ENCODE data around the gene UQCR11.
A peak's percentile ranks its signal among the peaks of the same experiment; 100 is the strongest.

UQCR11 gene

DNA sequence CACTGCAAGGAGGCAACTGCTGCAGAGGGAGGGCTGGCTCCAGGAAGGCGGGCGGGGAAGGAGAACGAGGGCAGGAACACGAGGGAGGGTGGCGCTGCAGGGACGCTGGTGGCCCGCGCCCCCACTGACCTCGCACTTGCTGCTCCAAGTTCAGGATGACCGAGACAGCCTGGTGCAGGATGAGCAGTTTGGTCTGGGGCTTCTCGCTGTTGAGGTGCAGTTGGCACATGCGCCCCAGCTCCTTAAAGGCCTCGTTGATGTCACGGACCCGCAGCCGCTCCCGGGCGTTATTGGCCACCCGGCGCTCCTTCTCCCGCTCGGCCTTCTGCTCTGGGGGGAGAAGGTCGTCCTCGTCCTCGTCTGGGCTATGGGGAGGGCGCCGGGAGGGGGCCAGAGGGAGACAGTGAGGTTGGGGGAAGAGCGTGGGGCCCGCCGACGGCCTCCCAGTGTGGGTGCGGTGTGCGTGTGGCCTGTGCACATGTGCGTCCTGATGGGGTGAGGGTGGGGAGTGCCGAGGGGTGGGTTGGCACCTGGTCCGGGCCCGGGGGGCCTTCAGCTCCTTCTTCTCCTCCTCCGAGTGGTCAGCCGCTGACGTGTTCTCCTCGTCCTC lies 10.0 kb upstream of the UQCR11 start:
- no peak for DNase-seq (ENCODE audit: low read depth)

DNA sequence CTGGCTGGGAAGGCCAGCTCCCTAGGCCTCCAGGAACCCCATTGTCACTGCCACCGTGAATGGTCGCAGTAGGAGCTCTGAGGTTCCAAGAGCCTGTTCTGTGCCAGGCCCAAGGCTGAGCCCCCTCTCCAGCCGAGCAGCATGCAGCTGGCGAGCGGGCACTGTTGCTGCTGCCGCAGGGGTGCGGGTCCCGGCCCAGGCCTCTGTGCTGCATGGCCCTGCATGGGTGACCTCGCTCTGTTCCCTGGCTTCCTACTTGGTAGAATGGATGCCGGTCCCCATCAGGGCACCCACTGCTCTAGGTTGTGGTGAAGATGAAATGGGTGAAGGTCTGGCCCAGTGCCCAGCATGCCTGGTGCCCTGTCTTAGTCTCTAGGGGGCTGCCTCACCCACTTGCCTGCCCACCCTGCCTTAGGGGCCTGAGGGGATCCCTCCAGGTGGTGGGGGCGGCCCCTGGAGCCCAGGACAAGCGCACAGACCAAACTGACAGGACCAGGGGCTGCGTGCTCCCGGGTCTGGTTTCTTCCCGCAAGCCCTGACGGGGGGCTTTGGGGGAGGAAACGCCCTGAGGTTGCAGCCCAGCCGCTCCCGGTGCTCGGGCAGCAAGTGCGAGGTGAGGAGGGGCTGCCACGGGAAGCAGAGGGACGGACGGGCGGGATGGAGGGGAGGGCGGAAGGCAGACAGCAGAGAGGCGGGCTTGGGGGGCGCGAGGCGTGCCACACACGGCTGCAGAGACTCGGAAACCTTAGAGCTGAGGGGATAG lies 8.7 kb upstream of the UQCR11 start:
- DNase-seq (ENCODE audit: low read depth), result no peak

DNA sequence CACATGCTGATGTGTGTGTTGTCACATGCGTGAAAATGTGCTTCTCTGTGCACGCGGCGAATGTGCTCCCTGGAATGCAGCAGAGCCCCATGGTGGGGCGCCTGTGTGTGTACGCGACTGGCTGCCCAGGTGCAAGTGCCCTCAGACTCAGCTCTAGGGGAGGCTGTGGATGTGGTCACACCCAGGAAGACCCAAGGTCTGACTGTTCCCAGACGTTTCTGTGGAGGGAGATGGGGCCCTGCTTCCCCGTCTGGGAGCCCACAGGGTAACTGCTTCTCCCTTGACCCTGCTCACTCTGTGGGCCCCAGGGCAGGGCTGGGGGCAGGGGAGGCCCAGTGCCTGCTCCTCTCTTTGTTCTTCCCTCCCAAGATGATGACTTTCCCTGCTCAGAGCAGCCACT lies 7.9 kb upstream of the UQCR11 start:
- DNase-seq (ENCODE audit: low read depth), result no peak

DNA sequence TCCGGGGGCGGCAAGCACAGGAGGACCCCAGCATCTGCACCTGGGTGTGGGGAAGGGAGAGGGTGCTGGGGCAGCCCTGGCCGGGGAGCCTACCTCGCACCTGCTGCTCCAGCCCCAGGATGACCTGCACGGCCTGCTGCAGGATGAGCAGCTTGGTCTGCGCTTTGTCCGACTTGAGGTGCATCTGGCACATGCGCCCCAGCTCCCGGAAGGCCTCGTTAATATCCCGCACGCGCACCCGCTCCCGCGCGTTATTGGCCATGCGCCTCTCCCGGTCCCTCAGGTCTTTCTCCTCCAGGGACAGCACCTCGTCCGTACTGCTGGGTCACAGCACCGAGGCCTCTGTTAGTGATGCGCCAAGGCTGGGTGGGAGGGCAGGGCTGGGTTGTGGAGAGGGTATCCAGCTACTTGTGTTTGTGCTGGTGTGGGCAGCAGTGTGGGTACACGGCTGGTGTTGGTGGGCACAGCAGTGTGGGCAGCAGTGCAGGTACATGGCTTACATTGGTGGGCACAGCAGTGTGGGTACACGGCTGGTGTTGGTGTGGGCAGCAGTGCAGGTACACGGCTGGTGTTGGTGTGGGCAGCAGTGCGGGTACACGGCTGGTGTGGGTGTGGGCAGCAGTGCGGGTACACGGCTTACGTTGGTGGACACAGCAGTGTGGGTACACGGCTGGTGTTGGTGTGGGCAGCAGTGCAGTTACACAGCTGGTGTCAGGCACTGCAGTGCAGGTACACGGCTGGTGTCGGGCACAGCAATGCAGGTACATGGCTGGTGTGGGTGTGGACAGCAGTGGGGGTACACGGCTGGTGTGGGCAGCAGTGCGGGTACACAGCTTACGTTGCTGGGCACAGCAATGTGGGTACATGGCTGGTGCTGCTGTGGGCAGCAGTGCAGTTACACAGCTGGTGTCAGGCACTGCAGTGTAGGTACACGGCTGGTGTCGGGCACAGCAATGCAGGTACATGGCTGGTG lies 7.1 kb upstream of the UQCR11 start:
- no peak for DNase-seq (ENCODE audit: low read depth)

DNA sequence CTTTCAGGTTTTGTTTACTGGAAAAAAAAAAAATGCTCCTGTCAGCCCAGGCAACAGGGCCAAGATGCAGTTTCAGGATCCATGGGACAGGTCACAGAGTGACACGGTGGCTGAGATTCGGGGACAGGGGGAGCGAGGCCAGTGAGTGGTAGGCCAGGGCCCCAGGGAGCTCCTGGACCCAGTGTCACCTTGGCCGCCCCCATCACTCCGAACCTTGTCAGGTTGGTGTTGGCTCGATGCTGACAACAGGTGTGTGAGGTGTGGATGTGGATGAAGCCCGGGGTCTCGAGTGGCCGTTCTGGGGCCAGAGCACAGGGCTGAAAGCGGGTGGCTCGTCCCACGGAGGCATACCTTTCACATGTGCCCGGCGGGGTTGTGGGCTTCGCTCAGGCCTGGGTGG lies 6.1 kb upstream of the UQCR11 start:
- DNase-seq (ENCODE audit: low read depth), result no peak

DNA sequence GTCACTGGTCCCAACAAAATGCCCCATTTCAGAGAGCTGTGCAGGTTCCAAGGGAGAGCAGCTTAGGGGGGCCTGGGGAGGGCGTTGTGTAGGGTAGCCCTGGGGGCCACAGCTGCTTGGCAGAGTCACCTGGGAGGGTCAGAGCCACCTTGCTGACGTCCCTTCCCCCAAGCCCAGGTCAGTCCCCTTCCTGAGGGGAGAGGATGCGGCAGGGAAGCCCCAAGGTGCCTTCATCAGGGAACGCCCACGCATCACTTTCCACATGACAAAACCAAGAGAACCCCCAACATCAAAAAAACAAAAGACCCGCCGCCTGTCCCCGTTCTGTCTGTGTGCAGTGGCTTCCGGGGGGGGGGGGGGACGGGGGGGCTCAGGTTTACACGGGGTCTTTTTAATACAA lies 5.3 kb upstream of the UQCR11 start:
- DNase-seq (ENCODE audit: low read depth), result no peak

DNA sequence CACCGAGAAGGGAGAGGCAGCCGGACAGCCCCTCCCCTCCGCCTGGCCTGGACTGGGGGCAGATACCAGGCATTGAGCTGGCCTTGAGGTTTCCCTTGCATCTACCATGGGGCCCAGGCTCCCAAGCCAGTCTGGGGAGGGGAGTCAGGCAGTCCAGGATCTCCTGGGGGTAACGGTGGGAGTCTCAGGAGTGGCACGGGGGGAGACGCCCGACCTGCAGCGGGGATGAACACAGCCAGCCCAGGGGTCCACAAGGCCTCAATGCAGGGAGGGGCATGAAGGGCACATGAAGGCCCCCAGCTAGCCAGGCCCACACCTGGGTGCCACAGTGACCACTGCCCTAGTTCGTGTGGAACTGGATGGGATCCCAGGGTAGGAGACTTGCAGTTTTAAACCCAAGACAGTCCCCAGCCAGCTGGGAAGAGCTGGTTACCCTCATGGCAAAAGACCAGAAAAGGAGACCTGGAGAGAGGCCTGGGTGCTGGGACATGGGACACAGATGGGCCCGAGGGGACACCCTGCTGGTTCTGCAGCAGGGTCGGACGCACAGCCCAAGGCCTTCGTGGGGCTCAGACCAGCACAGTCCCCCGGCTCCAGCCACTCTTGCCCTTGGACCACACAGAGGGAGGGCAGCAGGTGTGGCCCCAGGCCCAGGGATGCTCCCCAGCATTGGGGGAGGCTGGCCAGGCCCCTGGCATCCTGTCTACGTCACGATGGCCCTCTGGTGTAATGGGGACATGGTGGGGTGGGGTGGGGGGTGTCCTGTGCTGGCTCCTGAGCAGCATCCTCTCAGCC lies 4.6 kb upstream of the UQCR11 start:
- DNase-seq (ENCODE audit: low read depth), result no peak

DNA sequence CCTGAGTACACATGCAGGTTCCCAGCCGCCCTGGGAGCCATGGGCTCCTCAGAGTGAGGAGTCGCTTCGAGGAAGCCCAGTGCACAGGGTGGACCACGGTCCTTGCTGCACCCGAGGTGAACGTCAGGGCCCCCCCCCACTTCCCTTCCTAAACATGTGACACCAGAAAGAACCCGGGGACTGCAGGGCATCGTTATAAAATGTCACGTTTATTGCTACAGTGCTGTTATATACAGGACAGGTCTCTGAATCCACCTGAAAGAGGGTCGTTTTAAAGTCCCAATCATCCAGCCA lies 3.8 kb upstream of the UQCR11 start:
- DNase-seq (ENCODE audit: low read depth), result no peak

DNA sequence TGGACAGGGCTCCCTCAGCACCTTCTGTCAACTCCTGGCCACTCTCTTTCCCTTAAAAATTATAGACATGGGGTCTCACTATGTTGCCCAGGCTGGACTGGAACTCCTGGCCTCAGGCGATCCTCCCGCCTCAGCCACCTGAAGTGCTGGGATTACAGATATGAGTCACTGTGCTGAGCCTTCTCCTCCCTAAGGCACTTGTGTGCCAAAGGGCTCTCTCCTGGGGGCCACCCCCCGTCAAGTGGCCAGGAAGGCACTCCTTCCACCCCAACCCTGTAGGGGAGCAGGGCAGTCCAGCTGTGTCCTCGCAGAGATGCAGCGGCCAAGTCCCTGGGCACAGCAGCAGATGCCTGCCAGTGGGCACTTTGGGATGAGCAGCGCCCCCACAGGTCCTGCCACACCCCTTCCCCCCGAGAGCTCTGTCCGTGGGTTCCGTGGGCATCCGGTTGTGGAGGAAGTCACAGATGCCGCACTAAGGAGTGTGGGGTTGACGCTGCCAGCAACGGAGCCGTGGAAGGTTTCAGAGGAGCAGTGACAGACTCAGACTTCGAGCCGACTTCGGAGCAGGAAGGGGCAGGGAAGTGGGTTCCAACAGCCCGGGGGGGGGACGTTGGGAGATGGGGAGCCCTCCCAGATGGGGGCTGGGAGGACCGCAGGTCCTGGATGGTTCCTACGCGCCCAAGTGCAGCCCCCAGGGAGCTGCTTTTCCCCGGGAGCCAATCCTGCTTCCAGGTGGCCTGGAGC lies 3.3 kb upstream of the UQCR11 start:
- no peak for DNase-seq (ENCODE audit: low read depth)

DNA sequence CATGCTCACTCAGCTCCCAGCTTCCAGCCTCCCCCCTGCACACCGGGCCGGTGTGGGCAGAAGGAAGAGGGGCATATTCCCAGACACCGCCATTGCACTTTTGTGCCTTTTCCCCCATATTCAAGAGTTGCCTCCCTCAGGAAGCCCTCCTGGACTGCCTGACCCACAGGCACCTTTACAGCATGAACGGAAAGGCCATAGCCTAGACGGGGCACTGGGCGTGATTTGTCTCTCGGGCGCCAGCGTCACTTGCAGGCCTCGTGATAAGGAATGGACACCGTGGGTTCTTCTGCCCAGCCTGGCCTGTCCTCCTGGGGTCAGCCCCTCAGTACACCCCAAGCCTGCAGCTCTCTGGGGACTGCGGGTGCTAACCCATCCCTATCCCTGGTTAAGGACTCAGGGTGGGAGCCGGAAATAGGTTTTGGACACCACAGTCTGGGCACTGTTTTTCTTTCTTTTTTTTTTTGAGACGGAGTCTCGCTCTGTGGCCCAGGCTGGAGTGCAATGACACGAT lies 933 bp upstream of the UQCR11 start:
- DNase-seq (ENCODE audit: low read depth), result no peak

DNA sequence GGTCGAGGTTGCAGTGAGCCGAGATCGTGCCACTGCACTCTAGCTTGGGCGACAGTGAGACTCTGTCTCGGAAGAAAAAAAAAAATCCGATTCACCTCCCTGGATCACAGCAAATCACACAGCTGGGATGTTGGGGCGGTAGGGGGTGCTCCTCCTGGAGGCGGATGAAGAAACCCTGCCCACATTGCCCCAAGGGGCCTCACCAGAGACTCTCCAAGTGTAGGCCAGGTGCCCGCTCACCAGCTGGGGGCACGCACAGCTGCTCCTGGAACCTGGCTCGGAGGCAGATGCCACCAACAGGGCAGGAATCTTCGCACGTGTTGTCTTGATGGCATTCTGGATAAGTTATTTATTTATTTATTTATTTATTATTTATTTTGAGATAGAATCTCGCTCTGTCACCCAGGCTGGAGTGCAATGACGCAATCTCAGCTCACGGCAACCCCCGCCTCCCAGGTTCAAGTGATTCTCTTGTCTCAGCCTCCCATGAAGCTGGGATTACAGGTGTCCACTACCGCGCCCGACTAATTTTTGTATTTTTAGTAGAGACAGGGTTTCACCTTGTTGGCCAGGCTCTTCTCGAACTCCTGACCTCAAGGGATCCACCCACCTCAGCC lies 3.1 kb downstream of the UQCR11 start:
- DNase-seq (ENCODE audit: low read depth), result no peak

DNA sequence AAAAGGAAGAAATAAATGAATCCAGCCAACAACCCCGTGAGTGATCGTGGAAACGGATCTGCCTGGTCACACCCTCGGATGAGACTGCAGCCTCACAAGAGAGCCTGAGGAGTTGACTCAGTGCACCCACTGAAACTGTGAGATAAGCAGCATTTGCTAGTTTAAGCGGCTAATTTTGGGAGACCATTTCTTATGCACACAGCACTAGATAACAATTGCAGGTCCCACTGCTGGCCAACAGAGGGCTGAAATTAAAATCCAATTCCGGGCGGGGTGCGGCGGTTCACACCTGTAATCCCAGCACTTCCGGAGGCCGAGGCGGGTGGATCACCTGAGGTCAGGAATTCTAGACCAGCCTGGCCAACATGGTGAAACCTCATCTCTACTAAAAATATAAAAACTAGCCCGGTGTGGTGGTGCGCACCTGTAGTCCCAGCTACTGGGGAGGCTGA lies 3.6 kb downstream of the UQCR11 start:
- DNase-seq (ENCODE audit: low read depth), result no peak

DNA sequence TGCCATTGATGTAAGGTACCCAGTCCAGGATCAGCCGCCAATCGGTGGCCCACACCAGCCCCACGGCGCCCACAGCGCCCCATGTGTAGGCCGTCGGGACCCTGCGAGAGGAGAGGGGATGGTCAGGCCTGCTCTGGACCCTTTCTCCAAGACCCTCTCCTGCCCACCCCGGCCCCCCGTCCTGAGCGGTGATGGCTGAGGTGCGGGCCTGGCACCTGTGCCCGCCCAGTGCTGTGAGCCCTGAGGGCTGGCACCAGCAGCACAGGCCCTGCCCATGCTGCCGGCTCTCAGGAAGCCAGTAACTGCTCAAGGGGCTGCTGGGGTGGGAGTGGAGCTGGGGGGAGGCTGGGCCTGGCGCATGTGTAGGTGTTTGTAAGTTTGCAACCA lies 5.8 kb downstream of the UQCR11 start:
- no peak for DNase-seq (ENCODE audit: low read depth)

DNA sequence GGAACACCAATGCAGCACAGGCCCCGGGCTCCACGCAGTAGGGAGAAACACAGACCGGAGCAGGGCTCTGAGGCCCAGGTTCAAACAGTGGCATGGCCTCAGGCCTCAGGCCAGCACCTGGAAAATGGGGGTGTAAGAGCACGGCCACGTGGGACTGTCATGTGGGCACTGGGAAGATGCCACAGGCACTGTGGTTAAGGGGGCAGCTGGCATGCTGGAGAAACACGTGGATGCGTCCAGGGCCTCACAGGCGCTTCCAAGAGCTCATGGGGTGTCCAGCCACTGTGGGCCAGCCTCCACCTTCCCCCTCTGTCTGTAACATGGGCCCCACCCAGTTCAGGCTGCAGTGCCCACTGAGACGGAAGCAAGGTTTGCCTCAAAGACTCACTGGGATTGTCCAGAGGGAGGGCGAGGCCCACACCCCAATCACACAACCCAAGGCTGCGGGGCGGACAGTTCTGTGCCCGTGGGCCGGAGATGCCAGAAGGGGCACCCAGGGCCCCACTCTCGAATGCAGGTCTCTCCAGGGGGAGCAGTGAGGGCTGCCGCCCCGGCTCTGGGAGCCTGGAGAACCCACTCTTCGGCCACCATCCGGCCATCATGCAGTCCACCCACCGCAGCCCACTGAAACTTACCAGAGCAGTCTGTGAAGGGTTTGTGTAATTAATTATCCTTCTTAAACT lies 6.3 kb downstream of the UQCR11 start:
- DNase-seq (ENCODE audit: low read depth), result no peak

DNA sequence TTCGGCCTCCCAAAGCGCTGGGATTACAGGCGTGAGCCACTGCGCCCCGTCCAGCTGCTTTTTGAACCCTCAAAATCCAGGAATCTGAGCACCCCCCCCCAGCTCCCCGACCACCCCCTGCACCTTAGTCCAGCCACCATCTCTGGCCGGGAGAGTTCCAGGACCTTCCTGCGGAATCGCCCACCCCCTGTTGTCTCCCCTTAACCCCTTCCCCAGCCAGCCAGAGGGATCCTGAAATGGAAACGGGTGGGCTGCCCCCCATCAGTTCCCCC lies 11.8 kb downstream of the UQCR11 start:
- no peak for DNase-seq (ENCODE audit: low read depth)

DNA sequence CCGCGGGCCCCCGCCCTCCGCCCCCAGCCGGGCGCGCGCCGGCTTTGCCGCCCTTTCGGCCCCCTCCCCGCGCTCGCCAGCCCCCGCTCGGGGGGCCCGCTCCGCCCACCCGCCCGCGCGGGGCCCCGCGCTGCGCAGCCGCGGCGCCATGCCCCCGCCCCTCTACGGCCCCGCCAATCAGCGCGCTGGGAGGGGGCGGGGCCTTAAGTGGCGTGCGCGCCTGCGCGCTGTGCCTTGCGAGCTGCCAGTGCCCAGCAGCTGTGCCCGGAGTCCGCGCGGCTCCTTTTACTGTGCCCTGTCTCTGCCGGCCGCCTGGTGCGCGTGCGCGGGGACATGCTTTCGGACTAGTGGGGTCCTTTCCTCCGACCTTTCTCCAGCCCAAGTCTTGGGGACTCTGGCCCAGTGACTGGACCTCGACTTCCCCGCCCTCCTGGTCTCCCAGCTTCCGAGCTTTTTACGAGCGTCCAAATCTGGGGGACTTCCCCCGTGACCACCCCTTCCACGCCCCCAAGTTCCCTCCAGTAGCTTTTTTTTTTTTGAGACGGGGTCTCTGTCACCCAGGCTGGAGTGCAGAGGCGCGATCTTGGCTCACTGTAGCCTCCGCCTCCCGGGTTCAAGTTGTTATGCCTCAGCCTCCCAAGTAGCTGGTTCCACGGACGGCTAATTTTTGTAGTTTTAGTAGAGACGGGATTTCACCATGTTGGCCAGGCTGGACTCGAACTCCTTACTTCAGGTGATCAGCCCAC lies 12.3 kb downstream of the UQCR11 start, which contains the start of gene MBD3:
MBD3 (minus strand) TSS at position 111 of the 746 bp plus-strand sequence. CDS start 234 bp downstream, outside the sequence.
- peak; percentile 83 for DNase-seq (ENCODE audit: low read depth)

DNA sequence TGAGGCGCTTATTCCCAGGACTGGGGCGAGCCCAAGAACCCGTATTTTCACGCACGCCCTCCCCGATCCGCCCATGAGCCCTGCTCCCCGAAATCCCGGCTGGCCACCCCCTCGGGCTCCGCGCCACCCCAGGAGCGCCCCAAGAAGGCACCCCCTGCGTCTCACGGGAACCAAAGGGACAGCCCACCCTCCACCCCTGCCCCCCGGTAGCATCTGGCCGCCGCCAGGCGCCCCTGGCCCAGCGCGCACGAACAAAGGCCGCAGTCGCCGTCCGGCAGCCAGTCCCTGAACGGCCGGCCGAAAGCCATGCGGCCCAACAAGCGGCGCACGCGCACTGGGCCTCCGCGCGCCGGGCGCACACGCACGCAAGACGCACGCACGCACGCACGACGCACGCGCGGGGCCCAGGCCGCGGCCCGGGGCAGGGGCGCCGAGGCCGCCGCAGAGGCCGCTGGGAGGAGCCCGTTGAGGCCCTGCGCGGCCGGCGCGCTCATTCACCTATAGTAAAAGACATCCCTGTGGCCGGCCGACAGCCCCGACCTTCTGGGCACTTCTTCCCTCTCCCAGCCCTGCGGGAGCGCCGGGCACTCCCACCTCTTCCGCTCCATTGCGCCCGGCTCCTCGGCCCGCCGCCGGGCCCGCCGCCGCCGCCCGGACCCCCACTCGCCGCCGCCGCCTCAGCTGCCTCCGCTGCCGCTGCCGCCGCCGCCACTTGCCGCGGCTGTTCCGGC lies 13.1 kb downstream of the UQCR11 start:
- peak; percentile 71 for DNase-seq (ENCODE audit: low read depth)

DNA sequence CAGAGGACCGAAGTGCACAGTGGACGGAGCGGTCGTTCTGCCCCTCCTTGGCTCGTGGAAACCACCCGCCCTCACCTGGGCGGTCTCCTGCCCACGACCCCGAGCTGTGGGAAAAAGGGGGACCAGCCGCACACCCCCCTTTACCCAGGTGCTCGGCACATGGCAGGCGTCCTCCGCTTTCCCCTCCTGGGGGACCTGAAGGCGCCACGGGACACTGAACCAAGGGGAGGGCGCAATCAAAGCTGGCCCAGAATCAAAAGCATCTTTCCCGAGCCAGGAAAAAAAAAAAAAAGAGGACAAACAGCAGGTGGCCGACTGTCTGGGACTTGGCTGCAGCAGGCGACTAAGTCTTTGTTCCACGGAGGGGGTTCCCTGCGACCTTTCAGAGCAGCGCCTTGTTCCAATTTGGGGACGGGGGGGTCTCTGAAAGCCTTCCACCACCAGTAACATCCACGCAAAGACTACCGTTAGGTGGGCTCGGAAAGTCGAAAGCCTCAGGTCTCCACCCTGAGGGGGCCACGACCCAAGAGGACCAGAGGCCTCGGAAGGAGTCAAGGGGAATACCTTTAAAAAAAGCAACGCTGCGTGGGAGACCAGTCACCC lies 13.7 kb downstream of the UQCR11 start:
- no peak for DNase-seq (ENCODE audit: low read depth)
